PC-3 (cell line): ENCODE data around the gene PTPRF. TPM values are rescaled to one million over a fixed set of nuclear protein-coding genes. Genes with fewer than 3 reads are reported as not detected.

Source experiments
- ATAC-seq: fragments of 200-7000 bp; cut with Tn5 transposase; 2 replicates; pipeline ENCODE4 v1.9.1; 2020; ENCODE audit warnings: mild to moderate bottlenecking, moderate library complexity
- BruUV-seq: library from RNA; stranded (reverse); fragments of 400-500 nt; replicated peaks from 2 replicates; lab custom pipeline; 2021; lab: Mats Ljungman, UMichigan
- CTCF ChIA-PET: fragments of 300-600 bp; sonication (Branson Sonifier 250); formaldehyde crosslinking; loops from one replicate; lab custom pipeline; 2022; ENCODE audit warnings: antibody characterized with exemption; lab: Charles Lee
- POLR2A ChIA-PET: fragments of 300-600 bp; sonication (Branson Sonifier 250); formaldehyde crosslinking; loops from one replicate; lab custom pipeline; 2022; ENCODE audit warnings: antibody characterized with exemption; ENCODE audit not compliant: unreplicated experiment; lab: Charles Lee
- DNase-seq: peaks from one replicate; pipeline ENCODE4 v3.0.0-alpha.2; 2015
- H2AFZ ChIP-seq: fragments of 300-600 bp; sonication (generic); 2 replicates; pipeline ENCODE4 v1.6.0; 2016; ENCODE audit warnings: antibody characterized with exemption, low read length
- H3F3A ChIP-seq: fragments of 300-600 bp; sonication (generic); one replicate; pipeline ENCODE4 v1.6.0; 2017; ENCODE audit warnings: antibody characterized with exemption, low read length, control low read depth, mild to moderate bottlenecking; ENCODE audit not compliant: unreplicated experiment
- H3K27ac ChIP-seq: fragments of 300-600 bp; sonication (generic); 2 replicates; pipeline ENCODE4 v1.5.1; 2016; ENCODE audit warnings: mild to moderate bottlenecking, low read length
- H3K27me3 ChIP-seq: fragments of 300-600 bp; sonication (generic); 2 replicates; pipeline ENCODE4 v1.6.1; 2016; ENCODE audit warnings: low read length, mixed read lengths
- H3K36me3 ChIP-seq: fragments of 300-600 bp; sonication (generic); 2 replicates; pipeline ENCODE4 v1.6.1; 2016; ENCODE audit warnings: low read depth, mixed run types, low read length, mixed read lengths
- H3K4me1 ChIP-seq: fragments of 300-600 bp; sonication (generic); 2 replicates; pipeline ENCODE4 v1.5.1; 2016; ENCODE audit warnings: low read length; ENCODE audit not compliant: insufficient read depth
- H3K4me2 ChIP-seq: fragments of 300-600 bp; sonication (generic); 2 replicates; pipeline ENCODE4 v1.6.0; 2016; ENCODE audit warnings: low read length
- H3K4me3 ChIP-seq: fragments of 300-600 bp; sonication (generic); 2 replicates; pipeline ENCODE4 v1.5.1; 2016; ENCODE audit warnings: mild to moderate bottlenecking, low read length, mixed read lengths
- H3K79me2 ChIP-seq: fragments of 300-600 bp; sonication (generic); 2 replicates; pipeline ENCODE4 v1.6.1; 2017; ENCODE audit warnings: low read length, mixed read lengths
- H3K9ac ChIP-seq: fragments of 300-600 bp; sonication (generic); 2 replicates; pipeline ENCODE4 v1.6.0; 2016; ENCODE audit warnings: mild to moderate bottlenecking, low read length
- H3K9me2 ChIP-seq: fragments of 300-600 bp; sonication (generic); replicated peaks from 2 replicates; pipeline ENCODE4 v1.6.1; 2016; ENCODE audit warnings: mixed run types, low read length, mixed read lengths
- H3K9me3 ChIP-seq: fragments of 300-600 bp; sonication (generic); 2 replicates; pipeline ENCODE4 v1.6.1; 2016; ENCODE audit warnings: low read length, mixed read lengths
- H4K20me1 ChIP-seq: fragments of 300-600 bp; sonication (generic); 2 replicates; pipeline ENCODE4 v1.6.1; 2016; ENCODE audit warnings: low read length, mixed read lengths
- CTCF ChIP-seq: fragments of 300-600 bp; sonication (generic); conservative IDR thresholded peaks from 2 replicates; pipeline ENCODE4 v1.5.1; 2017; ENCODE audit warnings: antibody characterized with exemption, low read depth, mild to moderate bottlenecking, low read length
- EZH2 ChIP-seq: fragments of 300-600 bp; sonication (generic); IDR thresholded peaks from one replicate; pipeline ENCODE4 v1.6.1; 2017; ENCODE audit warnings: antibody characterized with exemption, mild to moderate bottlenecking, low read length; ENCODE audit not compliant: unreplicated experiment
- EZH2phosphoT487 ChIP-seq: fragments of 300-600 bp; sonication (generic); IDR thresholded peaks from 2 replicates; pipeline ENCODE4 v1.6.1; 2018; ENCODE audit warnings: mild to moderate bottlenecking, antibody characterized with exemption, low read length, borderline replicate concordance
- intact Hi-C: fragments of 100-400 bp; cut with micrococcal nuclease; formaldehyde crosslinking; loops from 2 replicates; pipeline ENCODE4 v1.9.0; 2023
- total RNA-seq: library from RNA; depleted of rRNA; stranded (reverse); fragments of >200 nt; gene quantifications from 2 replicates; pipeline ENCODE4 v1.2.3, GENCODE V29; 2014

Gene PTPRF
- total RNA-seq, 1 experiment from 2014 or later = 67.4 TPM

GRCh38 chr1:43482215-43482614 is 48.5 kb upstream of the PTPRF start:
- Histone ChIP-seq H2AFZ (no peak overlapping the region), H3K27me3 (no peaks in the 10 kb centered on the region), H3K9me3 (no peaks in the 10 kb centered on the region), H3K9me2 (no peaks in the 10 kb centered on the region), H3K27ac (no peak overlapping the region), H3K79me2 (no peaks in the 10 kb centered on the region), H4K20me1 (no peaks in the 10 kb centered on the region), H3F3A (no peaks in the 10 kb centered on the region), H3K4me2 (no peak overlapping the region), H3K4me1 (peaks cover 9% of the 10 kb centered on the region), H3K36me3 (no peaks in the 10 kb centered on the region), H3K4me3 (no peak overlapping the region), H3K9ac (no peak overlapping the region)
- BruUV-seq = no TSS peak
- no peak for TF ChIP-seq EZH2
- TF ChIP-seq EZH2phosphoT487 = no peak
- TF ChIP-seq CTCF = no peak
- POLR2A ChIA-PET = no interaction called here
- intact Hi-C loops = no loop called here
- CTCF ChIA-PET = no interaction called here
- no peak for ATAC-seq
- DNase-seq = no peak

DNA sequence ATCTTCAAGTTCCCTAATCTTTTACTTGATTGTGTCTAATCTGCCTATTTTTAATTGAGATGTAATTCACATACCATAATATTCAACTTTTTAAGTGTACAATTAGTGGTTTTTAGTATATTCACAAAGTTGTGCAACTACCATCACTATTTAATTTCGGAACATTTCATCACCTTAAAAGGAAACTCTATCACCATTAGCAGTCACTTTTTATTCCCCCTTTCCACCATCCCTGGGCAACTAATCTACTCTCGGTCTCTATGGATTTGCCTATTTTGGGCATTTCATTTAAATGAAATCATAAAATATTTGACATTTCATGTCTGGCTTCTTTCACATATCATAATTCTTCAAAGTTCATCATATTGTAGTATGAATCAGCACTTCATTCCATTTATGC is 46.3 kb upstream of the PTPRF start:
- no peaks in the 10 kb centered on the region for H3K27me3 ChIP-seq
- DNase-seq = no peak
- CTCF ChIA-PET = no interaction called here
- H4K20me1 ChIP-seq = no peaks in the 10 kb centered on the region
- no peak overlapping the region for H3K4me3 ChIP-seq
- BruUV-seq = no TSS peak
- H3F3A ChIP-seq = no peaks in the 10 kb centered on the region
- intact Hi-C loops = no loop called here
- no peaks in the 10 kb centered on the region for H3K4me1 ChIP-seq
- no peaks in the 10 kb centered on the region for H3K9me2 ChIP-seq
- H3K4me2 ChIP-seq = no peak overlapping the region
- POLR2A ChIA-PET = no interaction called here
- H3K79me2 ChIP-seq = no peaks in the 10 kb centered on the region
- H3K9me3 ChIP-seq = peaks cover 8% of the 10 kb centered on the region
- no peak overlapping the region for H3K27ac ChIP-seq
- TF ChIP-seq CTCF = no peak
- TF ChIP-seq EZH2 = no peak
- no peak for TF ChIP-seq EZH2phosphoT487
- H3K36me3 ChIP-seq = peaks cover 3% of the 10 kb centered on the region; the same call in 1 of the 2 replicates
- no peak overlapping the region for H3K9ac ChIP-seq
- H2AFZ ChIP-seq = no peak overlapping the region
- no peak for ATAC-seq

GRCh38 chr1:43488165-43488564 is 42.5 kb upstream of the PTPRF start:
- ATAC-seq = no peak
- Histone ChIP-seq H3K9me2 (no peaks in the 10 kb centered on the region), H3K4me3 (no peak overlapping the region), H3K9me3 (peaks cover 12% of the 10 kb centered on the region), H3K27ac (no peak overlapping the region), H2AFZ (no peak overlapping the region), H3K27me3 (no peaks in the 10 kb centered on the region), H3K9ac (no peak overlapping the region), H3F3A (no peaks in the 10 kb centered on the region), H3K4me1 (peaks cover 12% of the 10 kb centered on the region), H3K36me3 (peaks cover 3% of the 10 kb centered on the region; the same call in 1 of the 2 replicates), H3K79me2 (no peaks in the 10 kb centered on the region), H4K20me1 (no peaks in the 10 kb centered on the region), H3K4me2 (no peak overlapping the region)
- CTCF ChIA-PET = no interaction called here
- POLR2A ChIA-PET = no interaction called here
- BruUV-seq = no TSS peak
- intact Hi-C loops = no loop called here
- TF ChIP-seq CTCF = no peak
- TF ChIP-seq EZH2 = no peak
- DNase-seq = no peak
